GM20000 (cell line): Measurements from ENCODE around the gene EPHB4.

Source experiments
- DNase-seq: peaks from one replicate; pipeline ENCODE4 v3.0.0; 2012; ENCODE audit warnings: low spot score
- CTCF ChIP-seq: IDR thresholded peaks from 2 replicates; pipeline ENCODE4 v1.5.1; 2012; ENCODE audit warnings: mild to moderate bottlenecking, control low read depth; ENCODE audit errors: extremely low read depth, missing control alignments

The EPHB4 gene

GRCh38 chr7:100835903-100836811 lies 8.8 kb upstream of the EPHB4 start:
- peak; percentile 13 for DNase-seq
- TF ChIP-seq CTCF: no peak

DNA sequence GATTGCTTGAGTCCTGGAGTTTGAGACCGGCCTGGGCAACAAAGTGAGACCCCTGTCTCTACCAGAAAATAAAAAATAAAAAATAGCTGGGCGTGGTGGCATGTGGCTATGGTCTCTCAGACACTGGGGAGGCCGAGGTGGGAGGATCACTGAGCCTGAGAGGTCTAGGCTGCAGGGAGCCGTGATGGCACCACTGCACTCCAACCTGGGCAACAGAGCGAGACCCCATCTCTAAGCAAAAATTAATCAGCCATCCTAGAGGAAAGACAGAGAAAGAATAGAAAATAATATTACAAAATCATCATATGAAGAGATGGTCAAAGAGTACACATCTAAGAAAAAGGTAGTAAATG lies 4.9 kb upstream of the EPHB4 start:
- DNase-seq: no peak
- TF ChIP-seq CTCF: no peak

GRCh38 chr7:100830396-100830795 lies 3.1 kb upstream of the EPHB4 start:
- no peak for DNase-seq
- no peak for TF ChIP-seq CTCF

DNA sequence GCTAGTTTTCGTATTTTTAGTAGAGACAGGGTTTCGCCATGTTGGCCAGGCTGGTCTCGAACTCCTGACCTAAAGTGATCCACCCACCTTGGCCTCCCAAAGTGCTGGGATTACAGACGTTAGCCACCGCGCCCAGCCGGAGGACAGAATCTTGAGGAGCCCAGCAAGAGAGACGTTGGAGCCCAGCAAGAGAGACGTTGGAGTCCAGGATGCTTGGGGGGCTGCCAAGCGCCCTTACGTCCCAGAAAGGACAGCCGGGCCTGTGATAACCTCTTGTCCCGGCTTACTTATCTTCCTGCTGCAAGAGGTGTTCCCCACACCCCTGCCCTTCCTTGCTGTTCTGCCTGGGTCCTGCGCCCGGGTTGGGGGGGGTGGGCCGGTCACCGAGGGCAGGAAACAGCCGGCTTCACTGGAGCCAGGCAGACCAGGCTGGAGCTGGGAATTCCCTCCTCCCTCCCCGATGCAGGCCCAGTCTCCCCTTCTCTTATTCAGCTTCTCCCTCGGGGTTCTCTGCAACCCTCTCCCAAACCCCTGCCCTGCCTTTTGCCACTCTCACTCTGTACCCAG lies 1.9 kb upstream of the EPHB4 start:
- peak; percentile 17 for DNase-seq
- TF ChIP-seq CTCF: no peak

GRCh38 chr7:100826514-100827329 lies 601 bp downstream of the EPHB4 start:
- peak; percentile 24 for DNase-seq
- no peak for TF ChIP-seq CTCF

DNA sequence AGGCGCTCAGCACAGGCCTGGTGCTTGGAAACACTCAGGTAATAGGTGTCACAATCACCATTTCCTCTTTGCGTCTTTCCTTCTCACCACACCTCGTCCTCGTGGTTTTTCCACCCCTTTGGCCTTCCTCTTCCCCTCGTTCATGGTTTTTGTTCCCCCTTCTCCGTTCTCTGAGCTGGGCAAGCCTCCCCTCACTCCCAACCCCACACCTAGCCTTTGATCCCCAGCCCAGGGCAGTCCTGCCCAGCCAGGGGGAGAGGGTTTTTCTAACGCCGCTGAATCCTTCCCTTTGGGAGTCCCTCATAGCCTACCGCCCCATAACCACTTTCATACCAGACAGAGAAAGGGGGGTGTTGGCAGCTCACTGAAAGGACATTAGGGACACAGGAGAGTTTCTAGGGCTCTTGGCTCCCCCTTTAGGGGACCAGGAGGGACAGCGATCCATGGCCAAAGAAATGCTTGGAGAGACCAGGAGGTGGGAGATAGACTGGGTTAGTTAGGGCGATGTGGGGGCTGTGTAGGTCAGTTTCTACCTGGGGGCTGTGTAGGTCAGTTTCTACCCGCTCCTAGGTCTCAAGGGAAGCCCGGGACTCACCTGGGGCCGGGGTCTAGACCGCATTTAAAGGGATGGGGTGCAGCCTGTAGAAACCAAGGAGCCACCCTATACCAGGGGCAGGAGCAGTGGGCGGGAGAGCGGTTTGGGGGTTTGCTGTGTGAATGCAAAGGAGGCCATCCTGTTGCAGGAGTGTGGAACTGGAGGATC lies 1.4 kb downstream of the EPHB4 start:
- TF ChIP-seq CTCF: no peak
- peak; percentile 38 for DNase-seq
